Omental fat pad (tissue), 4 donors: ENCODE results near the gene RUSF1. TPM values are rescaled to one million over a fixed set of nuclear protein-coding genes. Genes with fewer than 3 reads are reported as not detected.
"Not testable (repeated sequence)": the region's sequence is repeated elsewhere in the genome, so short reads cannot be mapped to it uniquely, and the experiment has no call there.

Experiments
- ATAC-seq: fragments of 150-250 bp; one replicate; pipeline ENCODE4 v1.9.1; 2016; ENCODE audit warnings: mild to moderate bottlenecking, moderate library complexity; ENCODE audit not compliant: low FRiP score
- DNase-seq: peaks from one replicate; pipeline ENCODE4 v3.0.0-alpha.2; 2019; ENCODE audit warnings: low spot score
- total RNA-seq, 4 donors: library from RNA; depleted of rRNA; stranded (reverse); fragments of >200 nt; gene quantifications; one replicate each; pipeline ENCODE4 v1.1.0, GENCODE V29; 2016
- TF ChIP-seq, protein P1 (sequence below), 3 donors: fragments of 450-650 bp; IDR thresholded peaks; one replicate each; pipeline ENCODE4 v1.5.1; 2016 to 2017; ENCODE audit warnings: antibody characterized with exemption in 3 of 3, mild to moderate bottlenecking in 3 of 3, moderate library complexity in 2 of 3

Gene RUSF1
- 10 to 100 TPM; 35.3 to 56.7 (median 48.9) TPM for total RNA-seq

DNA sequence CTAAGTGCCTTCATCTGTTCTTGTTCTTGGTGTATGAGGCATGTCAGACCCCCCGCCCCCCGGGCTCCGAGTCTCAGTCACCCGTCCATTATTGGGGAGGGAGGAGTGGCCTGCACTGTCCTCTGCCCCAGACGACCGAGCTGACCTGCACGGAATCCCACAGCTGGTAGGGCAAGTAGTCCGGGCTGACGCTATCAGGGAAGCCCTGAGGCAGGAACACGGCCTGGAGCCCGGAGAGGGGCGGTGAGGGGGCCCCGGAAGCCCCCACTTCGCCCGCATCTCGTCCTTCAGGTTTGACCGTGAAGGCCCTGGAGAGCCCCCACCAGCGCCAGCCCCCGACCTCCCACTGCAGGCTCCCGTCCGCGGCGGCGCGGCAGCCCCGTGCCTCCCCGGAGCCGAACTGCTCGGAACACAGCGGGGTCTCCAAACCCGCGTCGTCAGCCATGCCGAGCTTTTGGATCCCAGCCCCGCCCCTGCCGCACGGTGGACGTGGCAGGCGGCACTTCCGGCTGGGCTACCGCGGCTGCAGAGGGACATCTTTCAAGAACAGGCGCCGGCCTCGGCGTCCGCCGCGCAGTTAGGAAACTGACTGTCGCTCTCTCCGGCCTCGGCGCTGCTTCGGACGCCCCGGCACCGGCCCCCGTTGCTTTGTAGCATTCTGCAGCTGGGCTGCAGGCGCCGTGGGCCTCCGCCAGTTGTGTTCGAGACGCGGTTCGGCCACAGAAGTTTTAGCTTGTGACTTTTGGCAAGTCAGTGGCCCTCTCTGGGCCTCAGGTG, at the start of gene RUSF1:
RUSF1 (minus strand) TSS at position 463 of the 777 bp plus-strand sequence; CDS start at position 445, 18 bp downstream.
- DNase-seq: peak; percentile 65
- TF ChIP-seq, protein P1, sequence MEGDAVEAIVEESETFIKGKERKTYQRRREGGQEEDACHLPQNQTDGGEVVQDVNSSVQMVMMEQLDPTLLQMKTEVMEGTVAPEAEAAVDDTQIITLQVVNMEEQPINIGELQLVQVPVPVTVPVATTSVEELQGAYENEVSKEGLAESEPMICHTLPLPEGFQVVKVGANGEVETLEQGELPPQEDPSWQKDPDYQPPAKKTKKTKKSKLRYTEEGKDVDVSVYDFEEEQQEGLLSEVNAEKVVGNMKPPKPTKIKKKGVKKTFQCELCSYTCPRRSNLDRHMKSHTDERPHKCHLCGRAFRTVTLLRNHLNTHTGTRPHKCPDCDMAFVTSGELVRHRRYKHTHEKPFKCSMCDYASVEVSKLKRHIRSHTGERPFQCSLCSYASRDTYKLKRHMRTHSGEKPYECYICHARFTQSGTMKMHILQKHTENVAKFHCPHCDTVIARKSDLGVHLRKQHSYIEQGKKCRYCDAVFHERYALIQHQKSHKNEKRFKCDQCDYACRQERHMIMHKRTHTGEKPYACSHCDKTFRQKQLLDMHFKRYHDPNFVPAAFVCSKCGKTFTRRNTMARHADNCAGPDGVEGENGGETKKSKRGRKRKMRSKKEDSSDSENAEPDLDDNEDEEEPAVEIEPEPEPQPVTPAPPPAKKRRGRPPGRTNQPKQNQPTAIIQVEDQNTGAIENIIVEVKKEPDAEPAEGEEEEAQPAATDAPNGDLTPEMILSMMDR (IDR thresholded peaks at IDR 0.05): no peak
- peak; percentile 92 for ATAC-seq

- DNase-seq (no peak), ATAC-seq (no peak)
- TF ChIP-seq, protein P1 (IDR thresholded peaks at IDR 0.05): no peak
These were observed 34.6 kb upstream of the RUSF1 start for GRCh38 chr16:31542763-31543162.

DNA sequence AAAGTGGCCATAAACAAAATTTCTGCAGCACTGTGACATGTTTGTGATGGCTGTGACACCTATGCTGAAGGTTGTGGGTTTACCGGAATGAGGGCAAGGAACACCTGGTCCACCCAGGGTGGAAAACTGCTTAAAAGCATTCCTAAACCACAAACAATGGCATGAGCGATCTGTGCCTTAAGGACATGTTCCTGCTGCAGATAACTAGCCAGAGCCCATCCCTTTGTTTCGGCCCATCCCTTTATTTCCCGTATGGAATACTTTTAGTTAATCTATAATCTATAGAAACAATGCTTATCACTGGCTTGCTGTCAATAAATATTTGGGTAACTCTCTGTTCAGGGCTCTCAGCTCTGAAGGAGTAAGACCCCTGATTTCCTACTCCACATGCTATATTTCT, 31.6 kb upstream of the RUSF1 start:
- not testable (repeated sequence) for DNase-seq, ATAC-seq

GRCh38 chr16:31538243-31538598, 30.0 kb upstream of the RUSF1 start:
- ATAC-seq, DNase-seq: not testable (repeated sequence)

DNA sequence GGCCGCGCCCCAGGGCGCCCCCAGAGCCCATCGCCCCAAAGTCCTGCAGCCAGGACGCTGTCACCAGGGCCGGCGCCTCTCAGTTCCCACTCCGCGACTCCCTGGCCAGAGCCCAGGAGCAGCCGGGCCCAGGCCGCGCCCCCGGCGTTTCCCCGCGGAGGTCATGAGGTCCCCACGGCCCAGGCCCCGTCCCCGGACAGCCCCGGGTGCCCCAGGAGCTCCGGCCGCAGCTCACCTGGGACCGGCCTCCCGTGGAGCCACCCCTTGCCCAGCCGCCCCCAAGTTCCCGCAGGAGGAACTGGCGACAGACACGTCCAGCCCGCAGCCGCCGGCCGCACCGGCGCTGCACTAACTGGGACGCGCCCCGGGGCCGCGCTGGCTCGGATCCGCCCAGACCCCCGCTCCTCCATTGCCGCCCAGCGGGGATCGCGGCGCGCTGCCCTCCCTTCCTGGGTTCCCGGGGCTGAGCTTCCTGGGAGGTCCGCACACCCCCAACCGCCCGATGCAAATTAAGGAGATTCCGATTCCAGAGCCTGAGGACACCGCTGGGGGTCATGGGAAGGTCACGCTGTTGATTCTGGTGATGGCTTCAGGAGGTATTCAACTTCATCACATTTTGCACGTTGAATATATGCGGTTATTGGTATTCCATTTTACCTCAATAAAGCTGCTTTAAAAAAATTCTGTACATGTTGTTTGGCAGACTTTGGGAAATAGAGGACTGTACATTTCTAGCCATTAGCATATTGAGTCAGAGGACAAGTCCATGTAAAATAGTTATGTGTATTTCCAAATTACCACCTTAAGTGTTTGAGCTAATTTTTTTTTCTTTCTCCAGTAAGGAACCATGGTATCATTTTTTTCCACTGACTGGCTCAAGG, 29.4 kb upstream of the RUSF1 start:
- TF ChIP-seq, protein P1 (IDR thresholded peaks at IDR 0.05): no peak
- ATAC-seq: no peak
- no peak for DNase-seq

DNA sequence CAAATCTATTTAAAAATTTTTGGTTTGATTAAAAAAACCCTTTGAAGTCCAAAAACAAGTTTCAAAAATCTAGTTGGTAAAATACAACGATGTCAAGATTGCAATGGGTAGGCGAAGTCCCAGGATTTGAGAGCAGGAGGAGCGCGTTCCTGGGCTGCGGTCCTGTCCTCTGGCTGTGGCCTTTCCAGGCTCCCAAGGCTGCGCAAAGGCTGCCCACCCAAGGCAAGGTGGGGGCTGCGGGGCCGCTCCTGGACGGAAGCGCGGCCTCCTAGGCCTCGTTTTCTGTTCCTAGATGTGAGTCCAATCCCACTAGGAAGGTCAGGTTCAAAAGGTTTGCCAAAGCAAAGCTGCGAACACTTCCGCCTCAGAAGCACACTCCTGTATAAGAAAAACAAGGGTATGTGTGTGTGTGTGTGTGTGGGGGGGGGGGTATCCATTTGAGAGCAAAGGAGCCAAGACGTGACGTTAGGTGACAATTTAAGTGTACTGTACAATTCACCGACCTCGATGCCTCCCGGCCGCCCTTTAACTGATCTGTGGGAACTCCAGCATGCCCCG, 28.7 kb upstream of the RUSF1 start:
- TF ChIP-seq, protein P1 (IDR thresholded peaks at IDR 0.05): no peak
- ATAC-seq (no peak), DNase-seq (no peak)

DNA sequence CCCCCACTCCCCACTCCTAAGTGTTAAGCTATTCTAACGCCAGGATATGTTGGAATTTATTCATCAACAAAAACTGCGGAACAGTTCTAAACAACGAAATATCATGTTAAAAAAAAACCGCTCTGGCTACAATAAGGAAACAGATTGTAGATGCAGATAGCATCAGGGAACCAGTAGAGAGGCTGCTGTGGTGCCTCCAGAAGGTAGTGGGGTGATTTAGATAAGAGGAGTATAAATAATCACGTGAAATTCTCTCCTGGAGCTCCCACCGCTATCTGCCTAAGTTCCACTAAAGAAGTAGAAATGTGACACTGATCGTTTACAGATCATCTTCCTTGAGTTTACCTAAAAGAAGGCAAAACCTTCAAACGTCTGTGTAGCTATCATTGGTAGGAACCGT, 27.5 kb upstream of the RUSF1 start:
- ATAC-seq (no peak), DNase-seq (no peak)
- TF ChIP-seq, protein P1 (IDR thresholded peaks at IDR 0.05): no peak
